Measurements from ENCODE around the gene NALF2. TPM values are rescaled to one million over a fixed set of nuclear protein-coding genes. Genes with fewer than 3 reads are reported as not detected.
A peak's percentile ranks its signal among the peaks of the same experiment; 100 is the strongest.

Gene NALF2
- total and polyA plus RNA-seq, 3 donors from 2014 or later: 2.3 to 4.1 (median 3.7) TPM

GRCh38 chrX:69489625-69490024 is 14.5 kb upstream of the NALF2 start:
- Histone ChIP-seq H3K27ac (no peak overlapping the region), H3K9me3 (no peaks in the 10 kb centered on the region), H3K36me3 (ENCODE audit: low read depth, missing control alignments) (no peaks in the 10 kb centered on the region), H3K4me3 (no peak overlapping the region), H3K27me3 (no peaks in the 10 kb centered on the region), H3K4me1 (no peaks in the 10 kb centered on the region)
- TF ChIP-seq POLR2A (IDR thresholded peaks at IDR 0.05): no peak
- TF ChIP-seq, protein P1, sequence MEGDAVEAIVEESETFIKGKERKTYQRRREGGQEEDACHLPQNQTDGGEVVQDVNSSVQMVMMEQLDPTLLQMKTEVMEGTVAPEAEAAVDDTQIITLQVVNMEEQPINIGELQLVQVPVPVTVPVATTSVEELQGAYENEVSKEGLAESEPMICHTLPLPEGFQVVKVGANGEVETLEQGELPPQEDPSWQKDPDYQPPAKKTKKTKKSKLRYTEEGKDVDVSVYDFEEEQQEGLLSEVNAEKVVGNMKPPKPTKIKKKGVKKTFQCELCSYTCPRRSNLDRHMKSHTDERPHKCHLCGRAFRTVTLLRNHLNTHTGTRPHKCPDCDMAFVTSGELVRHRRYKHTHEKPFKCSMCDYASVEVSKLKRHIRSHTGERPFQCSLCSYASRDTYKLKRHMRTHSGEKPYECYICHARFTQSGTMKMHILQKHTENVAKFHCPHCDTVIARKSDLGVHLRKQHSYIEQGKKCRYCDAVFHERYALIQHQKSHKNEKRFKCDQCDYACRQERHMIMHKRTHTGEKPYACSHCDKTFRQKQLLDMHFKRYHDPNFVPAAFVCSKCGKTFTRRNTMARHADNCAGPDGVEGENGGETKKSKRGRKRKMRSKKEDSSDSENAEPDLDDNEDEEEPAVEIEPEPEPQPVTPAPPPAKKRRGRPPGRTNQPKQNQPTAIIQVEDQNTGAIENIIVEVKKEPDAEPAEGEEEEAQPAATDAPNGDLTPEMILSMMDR (IDR thresholded peaks at IDR 0.05): no peak
- intact Hi-C loops (cut with DNase I; ENCODE audit: low total_unique reads): no loop called here
- no peak for DNase-seq

DNA sequence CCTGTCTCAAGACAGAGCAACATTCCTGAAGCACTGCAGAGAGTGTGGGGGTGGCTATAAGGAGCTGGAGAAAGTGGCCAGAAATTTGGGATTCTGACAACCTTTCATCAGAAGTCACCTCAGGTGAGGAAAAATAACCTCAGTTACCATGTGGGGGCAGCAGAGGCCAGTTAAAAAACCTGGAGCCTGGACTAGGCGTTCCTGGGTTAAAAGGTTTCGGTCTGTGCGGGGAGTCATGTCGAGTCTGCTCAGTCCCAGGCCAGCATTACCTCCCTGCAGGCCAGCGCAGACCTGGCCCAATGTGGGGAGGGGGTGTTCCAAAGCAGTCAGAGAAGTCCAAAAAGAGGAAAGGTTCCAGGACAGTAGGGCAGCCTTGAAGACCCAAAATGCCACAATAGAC is 10.9 kb upstream of the NALF2 start:
- 17 to 43% methylated on average over 4 of the region's 5 CpGs for WGBS, 2 donors
- Histone ChIP-seq H3K36me3 (ENCODE audit: low read depth, missing control alignments) (no peaks in the 10 kb centered on the region), H3K4me1 (no peaks in the 10 kb centered on the region), H3K4me3 (no peak overlapping the region), H3K27me3 (no peaks in the 10 kb centered on the region), H3K9me3 (no peaks in the 10 kb centered on the region), H3K27ac (no peak overlapping the region)
- intact Hi-C loops (cut with DNase I; ENCODE audit: low total_unique reads): no loop called here
- TF ChIP-seq, protein P1 (IDR thresholded peaks at IDR 0.05): peak in 2 of 3 experiments; percentile 6 to 17
- TF ChIP-seq POLR2A (IDR thresholded peaks at IDR 0.05): no peak
- DNase-seq: peak; percentile 23

GRCh38 chrX:69493766-69494165 is 10.4 kb upstream of the NALF2 start:
- Histone ChIP-seq H3K4me3 (no peak overlapping the region), H3K9me3 (no peaks in the 10 kb centered on the region), H3K27ac (no peak overlapping the region), H3K4me1 (no peaks in the 10 kb centered on the region), H3K36me3 (ENCODE audit: low read depth, missing control alignments) (no peaks in the 10 kb centered on the region), H3K27me3 (no peaks in the 10 kb centered on the region)
- TF ChIP-seq, protein P1 (IDR thresholded peaks at IDR 0.05): no peak
- TF ChIP-seq POLR2A (IDR thresholded peaks at IDR 0.05): no peak
- DNase-seq: no peak
- intact Hi-C loops (cut with DNase I; ENCODE audit: low total_unique reads): no loop called here
- WGBS, 2 donors: 67 to 86% methylated on average over 1 of the region's 1 CpG

DNA sequence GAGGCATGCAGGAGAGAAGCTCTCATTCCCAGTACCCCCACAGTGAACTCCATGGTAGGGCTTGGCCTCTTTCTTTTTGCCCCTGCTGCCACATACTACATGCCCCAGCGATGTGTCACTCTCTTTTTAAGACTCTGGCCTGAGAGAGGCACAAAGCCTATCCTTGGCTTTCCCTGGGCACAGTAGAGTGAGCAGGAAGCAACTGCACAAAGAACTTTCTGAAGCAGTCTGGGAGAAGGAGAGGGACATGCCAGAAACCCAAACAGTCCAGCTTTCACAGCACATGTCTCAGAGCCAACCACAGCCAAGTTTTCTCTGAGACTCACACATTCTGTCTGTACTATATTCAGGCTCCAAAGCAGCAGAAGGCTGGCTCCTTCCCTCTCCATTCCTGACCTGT is 7.9 kb upstream of the NALF2 start:
- no peak overlapping the region for H3K4me3 ChIP-seq
- 75 to 100% methylated on average over 1 of the region's 1 CpG for WGBS, 2 donors
- no peak overlapping the region for H3K27ac ChIP-seq
- H3K9me3 ChIP-seq: no peaks in the 10 kb centered on the region
- no peaks in the 10 kb centered on the region for H3K27me3 ChIP-seq
- H3K36me3 ChIP-seq (ENCODE audit: low read depth, missing control alignments): no peaks in the 10 kb centered on the region
- H3K4me1 ChIP-seq: no peaks in the 10 kb centered on the region
- no peak for TF ChIP-seq POLR2A (IDR thresholded peaks at IDR 0.05)
- TF ChIP-seq, protein P1 (IDR thresholded peaks at IDR 0.05): no peak
- intact Hi-C loops (cut with DNase I; ENCODE audit: low total_unique reads): no loop called here
- no peak for DNase-seq

- Histone ChIP-seq H3K27ac (no peak overlapping the region), H3K4me1 (no peaks in the 10 kb centered on the region), H3K4me3 (no peak overlapping the region), H3K9me3 (no peaks in the 10 kb centered on the region), H3K36me3 (ENCODE audit: low read depth, missing control alignments) (no peaks in the 10 kb centered on the region), H3K27me3 (no peaks in the 10 kb centered on the region)
- peak; percentile 66 for DNase-seq
- 19 to 24% methylated on average over 3 of the region's 3 CpGs for WGBS, 2 donors
- TF ChIP-seq, protein P1 (IDR thresholded peaks at IDR 0.05): no peak
- no peak for TF ChIP-seq POLR2A (IDR thresholded peaks at IDR 0.05)
- intact Hi-C loops (cut with DNase I; ENCODE audit: low total_unique reads): no loop called here
Observed at GRCh38 chrX:69501429-69501828, 2.7 kb upstream of the NALF2 start.
